ENCODE results near the gene UBE2E1.

UBE2E1 gene

GRCh38 chr3:23820888-23821287 is 15.1 kb downstream of the UBE2E1 start:
- DNase-seq (ENCODE audit: low read depth in 2 of 2), result no peak

DNA sequence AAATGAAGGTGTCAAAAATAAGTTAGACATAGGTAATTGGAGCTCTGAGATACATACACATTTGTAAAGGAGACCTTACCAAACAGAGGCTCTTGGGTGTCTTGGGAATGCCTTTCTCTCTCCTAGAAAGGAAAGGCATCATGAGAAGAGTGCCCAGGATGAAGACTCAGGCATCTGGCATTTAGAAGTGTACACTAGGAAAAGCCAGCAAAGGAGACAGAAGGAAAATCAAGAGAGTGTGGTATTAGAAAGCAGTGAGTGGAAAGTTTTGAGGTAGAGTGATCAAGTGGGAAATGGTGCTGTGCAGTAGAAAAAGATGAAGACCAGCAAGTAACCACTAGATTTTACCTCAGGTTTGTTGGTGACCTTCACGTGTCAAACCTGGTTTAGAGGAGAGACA is 16.1 kb downstream of the UBE2E1 start:
- DNase-seq (ENCODE audit: low read depth in 2 of 2), result no peak

DNA sequence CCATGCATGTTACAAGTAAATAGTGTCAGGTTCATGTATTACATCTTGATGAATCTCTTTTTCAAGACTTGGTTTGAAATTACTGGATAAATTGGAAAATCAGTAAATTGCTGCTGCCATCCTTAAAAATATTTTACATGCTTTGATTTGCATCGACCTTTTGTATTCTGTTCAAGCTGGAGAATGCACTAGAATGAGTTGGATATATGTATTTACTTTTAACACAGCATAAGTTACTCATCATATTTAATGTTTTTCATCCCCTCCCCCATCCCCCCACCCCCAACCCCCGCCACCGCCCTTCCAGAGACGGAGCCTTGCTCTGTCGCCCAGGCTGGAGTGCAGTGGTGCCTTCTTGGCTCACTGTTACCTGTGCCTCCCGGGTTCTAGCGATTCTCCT is 16.8 kb downstream of the UBE2E1 start:
- DNase-seq (ENCODE audit: low read depth in 2 of 2), result no peak

GRCh38 chr3:23823620-23824019 is 17.9 kb downstream of the UBE2E1 start:
- no peak for DNase-seq (ENCODE audit: low read depth in 2 of 2)

DNA sequence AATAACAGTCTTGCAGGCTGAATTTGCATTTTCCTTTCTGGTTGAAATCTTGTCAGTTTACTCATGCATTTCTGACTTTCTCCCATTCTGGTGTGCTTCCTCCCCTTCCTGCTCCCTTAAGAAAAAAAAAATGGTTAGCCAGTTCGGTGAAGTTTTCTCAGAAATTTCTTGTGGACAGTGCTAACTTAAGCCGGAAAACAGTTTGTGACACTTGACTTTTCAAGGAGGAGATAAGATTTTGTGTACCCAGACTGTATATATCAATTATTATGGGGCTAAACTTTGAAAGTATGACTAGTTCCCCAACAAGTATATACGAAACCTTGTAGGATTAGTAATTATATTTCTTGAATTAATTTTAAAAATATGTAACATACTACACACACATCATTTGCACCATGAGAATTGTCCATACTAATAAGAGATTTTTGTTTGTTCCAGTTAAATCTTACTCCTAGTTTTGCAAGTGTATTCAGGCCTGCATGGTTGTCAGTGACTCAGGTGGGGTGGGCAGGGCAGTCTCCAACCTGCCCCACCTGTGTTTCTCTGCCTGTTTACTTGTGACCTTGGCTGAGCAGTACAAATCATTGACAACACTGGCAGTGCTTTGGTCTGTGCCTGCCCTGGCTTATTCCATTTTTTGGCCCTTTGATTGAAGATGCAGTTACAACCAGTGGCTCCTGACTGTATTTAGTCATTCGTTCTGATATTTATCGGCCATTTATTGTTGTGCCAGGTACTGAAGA is 19.1 kb downstream of the UBE2E1 start:
- DNase-seq (ENCODE audit: low read depth in 2 of 2), result no peak

- no peak for DNase-seq (ENCODE audit: low read depth in 2 of 2)
Observed at GRCh38 chr3:23825802-23826201, 20.0 kb downstream of the UBE2E1 start.

- DNase-seq (ENCODE audit: low read depth in 2 of 2), result no peak
Observed at GRCh38 chr3:23826382-23827064, 20.8 kb downstream of the UBE2E1 start.

- no peak for DNase-seq (ENCODE audit: low read depth in 2 of 2)
Observed at GRCh38 chr3:23829242-23829934, 23.6 kb downstream of the UBE2E1 start.

DNA sequence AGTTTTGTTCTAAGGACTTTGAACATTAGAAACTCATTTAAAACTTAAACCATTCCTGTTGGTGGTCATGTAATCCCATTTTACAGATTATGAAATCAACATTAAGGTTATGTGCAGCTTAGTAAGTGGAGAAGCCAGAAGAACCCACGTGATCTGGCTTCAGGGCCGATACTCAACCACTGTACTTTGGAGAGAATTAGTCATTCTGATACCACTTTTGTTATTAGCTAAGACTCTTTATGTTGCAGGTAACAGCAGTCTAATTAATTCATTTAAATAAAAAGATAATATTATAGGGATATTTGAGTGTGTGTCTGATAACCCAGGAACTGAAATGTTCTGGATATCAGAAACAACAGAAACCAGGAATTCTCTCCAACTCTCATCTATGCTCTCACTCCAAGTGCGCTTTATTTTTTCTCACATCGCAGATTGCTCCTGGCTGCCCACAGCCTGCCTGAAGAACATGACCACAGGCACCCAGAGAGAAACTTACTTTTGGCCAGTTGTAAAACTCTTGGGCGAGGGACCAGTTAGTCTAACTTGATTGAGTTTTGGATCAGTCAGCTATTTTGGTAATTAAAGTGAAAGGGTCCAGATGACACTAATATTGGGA is 25.2 kb downstream of the UBE2E1 start:
- DNase-seq (ENCODE audit: low read depth in 2 of 2), result no peak

DNA sequence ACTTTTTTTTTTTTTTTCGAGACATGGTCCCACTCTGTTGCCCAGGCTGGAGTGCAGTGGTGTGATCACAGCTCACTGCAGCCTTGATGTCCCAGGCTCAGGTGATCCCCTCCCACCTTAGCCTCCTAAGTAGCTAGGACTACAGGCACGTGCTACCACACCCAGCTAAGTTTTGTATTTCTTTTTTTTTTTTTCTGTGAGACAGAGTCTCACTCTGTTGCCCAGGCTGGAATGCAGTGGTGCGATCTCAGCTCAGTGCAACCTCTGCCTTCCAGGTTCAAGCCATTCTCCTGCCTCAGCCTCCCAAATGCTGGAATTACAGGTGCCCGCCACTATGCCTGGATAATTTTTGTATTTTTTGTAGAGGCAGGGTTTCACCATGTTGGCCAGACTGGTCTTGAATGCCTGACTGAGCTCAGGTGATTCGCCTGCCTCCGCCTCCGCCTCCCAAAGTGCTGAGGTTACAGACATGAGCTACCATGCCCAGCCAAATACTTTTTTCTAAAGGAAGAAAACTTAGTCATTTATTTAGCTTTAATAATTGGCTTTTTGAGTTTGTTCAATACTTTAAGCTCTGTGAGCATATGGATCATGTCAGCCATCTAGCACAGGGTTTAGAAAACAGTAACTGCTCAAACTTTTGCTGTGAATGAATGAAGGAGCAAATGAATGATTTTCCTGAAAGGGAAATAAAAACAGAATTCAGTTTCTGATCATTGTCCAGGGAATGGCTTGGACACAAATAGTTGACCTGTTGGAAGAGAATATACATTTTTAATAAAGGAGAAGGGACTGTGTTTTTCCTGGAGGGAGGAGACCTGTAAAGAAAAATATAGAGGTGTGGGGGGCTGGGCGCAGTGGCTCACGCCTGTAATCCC is 26.0 kb downstream of the UBE2E1 start:
- DNase-seq (ENCODE audit: low read depth in 2 of 2), result no peak

- DNase-seq (ENCODE audit: low read depth in 2 of 2), result no peak
Observed at GRCh38 chr3:23832523-23832922, 26.8 kb downstream of the UBE2E1 start.

DNA sequence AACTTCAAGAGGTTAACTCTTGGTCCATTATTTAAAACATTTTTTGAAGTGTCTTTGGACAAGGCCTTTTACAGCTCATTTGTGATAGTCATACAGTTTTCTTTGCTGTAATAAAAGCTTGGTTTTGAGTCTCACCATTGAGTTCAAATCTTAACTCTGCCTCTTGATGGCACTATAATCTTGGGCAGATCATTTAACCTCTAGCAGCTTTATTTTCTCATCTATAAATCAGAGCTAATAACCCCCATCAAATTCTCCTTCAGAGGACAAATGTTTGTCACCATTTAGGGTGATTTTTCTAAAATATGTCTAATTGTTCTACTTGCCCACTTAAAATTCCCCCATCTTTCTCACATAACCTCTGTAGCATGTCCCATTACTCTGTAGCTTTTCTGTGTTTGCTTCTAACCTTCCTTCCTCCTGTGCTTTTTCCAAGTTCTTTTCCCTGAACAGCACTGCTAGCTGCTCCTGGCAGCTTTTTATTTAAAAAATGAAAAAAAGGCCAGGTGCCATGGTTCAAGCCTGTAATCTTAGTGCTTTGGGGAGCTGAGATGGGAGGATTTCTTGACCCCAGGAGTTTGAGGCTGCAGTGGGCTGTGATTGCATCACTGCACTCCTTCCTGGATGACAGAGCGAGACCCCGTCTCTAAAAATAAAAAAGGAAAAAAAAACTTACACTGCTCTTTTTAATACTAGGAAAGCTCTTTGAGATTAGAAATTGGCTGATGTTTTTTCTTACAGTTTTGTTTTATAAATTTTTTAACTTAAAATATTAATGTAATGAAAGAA is 28.5 kb downstream of the UBE2E1 start:
- no peak for DNase-seq (ENCODE audit: low read depth in 2 of 2)

DNA sequence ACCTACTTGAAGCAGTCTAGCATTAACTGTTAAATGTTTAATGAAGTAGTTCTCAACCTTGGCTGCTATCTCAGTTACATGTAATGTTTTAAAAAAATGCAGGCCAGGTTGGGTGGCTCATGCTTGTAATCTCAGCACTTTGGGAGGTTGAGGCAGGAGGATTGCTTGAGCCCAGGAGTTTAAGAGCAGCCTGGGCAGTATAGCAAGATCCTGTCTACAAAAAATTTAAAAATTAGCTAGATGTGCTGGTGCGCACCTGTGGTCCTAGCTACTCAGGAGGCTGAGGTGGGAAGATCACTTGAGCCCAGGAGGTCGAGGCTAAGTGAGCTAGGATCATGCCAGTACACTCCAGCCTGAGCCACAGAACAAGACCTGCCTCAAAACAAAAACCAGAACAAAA is 29.3 kb downstream of the UBE2E1 start:
- DNase-seq (ENCODE audit: low read depth in 2 of 2), result no peak

GRCh38 chr3:23835802-23836201 is 30.0 kb downstream of the UBE2E1 start:
- DNase-seq (ENCODE audit: low read depth in 2 of 2), result no peak

DNA sequence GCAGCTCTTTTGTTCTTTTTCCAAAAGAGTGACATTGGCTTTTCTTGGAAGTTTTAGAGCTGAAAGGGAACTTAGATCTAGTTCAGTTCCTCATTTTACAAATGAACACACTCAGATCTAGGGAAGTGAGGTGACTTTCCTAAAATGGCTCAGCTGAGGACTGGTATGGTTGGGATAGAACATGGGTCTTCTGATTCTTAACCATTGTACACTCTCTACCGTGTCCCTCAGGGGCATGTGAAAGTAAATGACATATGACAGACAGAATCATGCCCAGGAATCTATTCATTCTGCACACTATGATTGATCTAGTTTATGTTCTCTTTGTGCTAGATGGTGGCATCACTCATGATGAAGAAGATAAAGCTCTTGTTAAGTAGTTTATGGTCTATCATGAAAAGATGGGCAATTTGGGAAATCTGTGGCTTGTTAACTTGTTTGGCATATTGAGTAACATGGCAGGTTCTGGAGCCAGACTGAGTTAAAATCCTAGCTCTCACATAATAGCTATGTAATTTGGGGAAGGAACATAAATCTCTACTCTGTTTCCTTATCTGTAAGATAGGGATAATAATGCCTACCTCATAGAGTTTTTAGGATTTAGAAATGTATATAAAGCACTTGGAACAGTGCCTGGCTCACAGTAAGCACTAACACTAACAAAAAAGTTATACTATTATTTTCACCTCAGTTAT is 30.9 kb downstream of the UBE2E1 start:
- no peak for DNase-seq (ENCODE audit: low read depth in 2 of 2)

DNA sequence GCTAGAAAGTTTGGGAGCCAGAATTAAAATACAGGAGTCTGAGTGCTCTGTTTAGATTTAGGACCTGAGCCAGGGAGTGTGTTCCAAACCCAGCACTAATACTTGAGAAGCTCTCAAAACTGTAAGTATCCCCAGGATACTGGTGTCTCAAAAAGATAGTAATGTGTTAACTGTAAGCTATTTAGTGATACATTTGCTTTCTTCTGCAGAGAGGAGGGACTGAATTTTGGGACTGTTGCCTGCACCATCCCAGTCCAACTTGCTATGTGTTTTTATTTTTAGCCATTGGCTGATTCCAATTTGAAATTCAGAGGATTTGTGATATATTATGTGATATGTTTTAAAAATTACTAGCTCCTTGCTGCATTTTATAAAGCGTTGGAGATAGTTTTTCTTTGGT is 31.5 kb downstream of the UBE2E1 start:
- DNase-seq (ENCODE audit: low read depth in 2 of 2), result no peak

DNA sequence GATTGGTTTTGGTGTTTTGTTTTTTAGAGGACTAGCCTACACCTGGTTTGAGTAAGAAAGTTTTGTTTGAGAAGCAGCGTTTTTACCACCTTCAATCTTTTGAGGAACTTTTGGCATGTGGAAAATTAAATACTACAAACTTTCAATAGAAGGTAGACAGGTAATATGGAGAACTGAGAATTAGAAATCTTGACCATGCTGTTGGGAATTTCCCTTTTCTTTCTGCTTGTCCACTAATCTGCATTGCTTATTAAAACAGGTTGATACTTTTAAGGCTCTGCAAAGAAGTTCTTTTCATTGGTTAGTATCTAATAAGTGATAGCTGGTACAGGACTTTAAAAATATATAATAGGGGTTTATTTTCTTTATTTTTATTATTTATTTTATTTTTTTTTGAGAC is 31.9 kb downstream of the UBE2E1 start:
- DNase-seq (ENCODE audit: low read depth in 2 of 2), result no peak

GRCh38 chr3:23840521-23840920 is 34.8 kb downstream of the UBE2E1 start:
- no peak for DNase-seq (ENCODE audit: low read depth in 2 of 2)

DNA sequence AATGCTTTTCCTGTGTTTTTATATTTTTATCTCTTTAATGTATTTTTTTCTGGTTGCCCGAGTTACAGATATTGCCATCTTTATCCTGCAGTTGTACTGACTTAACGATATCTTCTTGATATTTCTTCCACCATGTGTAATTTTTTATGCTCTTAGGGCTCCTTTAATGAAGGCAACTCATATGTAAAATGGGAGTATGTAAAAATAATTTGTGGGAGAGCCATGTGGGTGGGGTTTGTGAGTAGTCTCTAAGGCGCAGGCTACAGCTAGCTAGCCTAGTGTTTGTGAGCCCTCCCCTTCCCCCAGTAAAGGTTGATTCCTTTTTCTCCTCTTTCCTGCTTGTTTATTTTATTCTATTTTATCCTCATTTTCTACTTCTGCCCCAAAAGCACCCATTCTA is 38.1 kb downstream of the UBE2E1 start:
- DNase-seq (ENCODE audit: low read depth in 2 of 2), result no peak

All from stimulated activated CD8-positive, alpha-beta memory T cell treated with anti-CD3 and anti-CD28 coated beads, Interleukin-7, amount 100 ng/mL, for 1 hour (primary cell).